GM18519 (cell line): ENCODE measurements around the gene TLE1.
"Not testable (repeated sequence)": the region's sequence is repeated elsewhere in the genome, so short reads cannot be mapped to it uniquely, and the experiment has no call there.

Source experiments
- ATAC-seq: cut with Tn5 transposase; IDR thresholded peaks from one replicate; pipeline ENCODE4 v1.9.1; 2021; ENCODE audit warnings: mild to moderate bottlenecking, moderate library complexity; ENCODE audit not compliant: unreplicated experiment, low FRiP score

Gene TLE1

DNA sequence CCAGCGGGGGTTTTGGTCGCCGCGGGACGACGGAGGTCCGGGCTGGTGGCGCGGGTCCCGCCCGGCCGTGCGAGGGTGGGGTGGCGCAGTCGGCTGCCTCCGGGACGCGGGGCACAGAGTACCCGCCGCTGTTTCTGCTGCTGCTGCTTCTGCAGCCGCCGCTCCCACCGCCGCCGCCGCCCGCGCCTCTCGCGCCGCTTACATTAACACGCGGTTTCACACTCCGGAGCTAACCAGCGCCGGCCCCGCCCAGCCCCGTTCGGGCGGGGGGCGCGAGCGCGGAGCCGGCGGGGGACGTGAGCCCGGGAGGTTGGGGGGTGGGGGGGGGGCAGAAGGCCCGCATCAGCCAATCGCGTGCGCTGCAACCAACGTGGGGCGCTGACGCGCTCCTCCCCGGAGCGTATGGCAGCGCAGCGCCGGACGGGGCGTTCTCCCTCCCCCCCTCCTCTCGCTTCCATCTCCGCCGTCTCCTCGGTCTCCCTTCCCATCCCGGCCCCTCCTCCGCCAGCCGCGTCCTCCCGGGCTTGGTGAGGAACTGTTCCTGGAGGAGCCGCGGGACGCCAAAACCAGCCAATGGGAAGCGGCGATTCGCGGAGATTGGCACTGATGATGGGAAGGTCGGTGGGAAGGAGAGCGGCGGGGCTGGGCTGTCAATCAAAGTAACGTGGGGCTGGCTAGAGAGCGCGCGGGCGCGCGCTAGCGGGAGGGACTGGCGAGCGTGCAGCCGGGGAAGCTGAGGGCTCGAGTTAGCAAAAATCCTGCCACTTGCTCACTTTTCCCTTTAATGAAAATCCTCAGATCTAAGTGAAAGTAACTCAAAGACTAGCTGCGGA lies at the start of gene TLE1:
Gene TLE1 (minus strand): TSS at position 205 of the 833 bp plus-strand sequence. CDS start 1,307 bp downstream, outside the sequence.
- ATAC-seq, result peak; percentile 59

DNA sequence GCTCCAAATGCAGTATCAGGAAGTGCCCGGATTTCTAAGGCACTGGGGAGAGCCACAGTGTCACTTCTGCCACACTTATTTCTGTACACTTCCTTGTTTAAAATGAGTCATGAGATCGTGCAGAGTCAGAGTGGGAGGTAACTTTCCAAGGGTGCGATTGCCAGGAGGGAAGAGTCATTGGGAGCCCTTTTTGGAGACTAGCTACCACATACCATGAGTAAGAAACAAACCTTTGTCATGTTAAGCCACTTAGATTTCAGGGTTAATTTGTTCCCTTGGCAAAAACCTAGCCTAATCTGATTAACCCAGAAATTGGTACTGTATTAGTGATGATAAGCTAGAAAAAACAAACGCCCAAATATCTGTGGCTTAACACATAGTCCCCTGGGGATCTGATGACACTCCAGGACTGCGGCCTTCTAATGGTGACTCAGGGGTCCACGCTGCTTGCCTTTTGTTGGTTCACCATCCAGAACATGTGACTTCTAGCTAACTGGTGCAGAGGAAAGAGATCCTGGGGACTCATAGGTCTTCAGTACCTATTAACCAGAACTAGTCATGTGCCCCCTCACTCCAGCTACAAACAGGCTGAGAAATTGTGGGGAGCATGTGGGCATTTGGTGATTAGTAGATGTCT lies 48.6 kb upstream of the TLE1 start:
- ATAC-seq, result peak; percentile 70

DNA sequence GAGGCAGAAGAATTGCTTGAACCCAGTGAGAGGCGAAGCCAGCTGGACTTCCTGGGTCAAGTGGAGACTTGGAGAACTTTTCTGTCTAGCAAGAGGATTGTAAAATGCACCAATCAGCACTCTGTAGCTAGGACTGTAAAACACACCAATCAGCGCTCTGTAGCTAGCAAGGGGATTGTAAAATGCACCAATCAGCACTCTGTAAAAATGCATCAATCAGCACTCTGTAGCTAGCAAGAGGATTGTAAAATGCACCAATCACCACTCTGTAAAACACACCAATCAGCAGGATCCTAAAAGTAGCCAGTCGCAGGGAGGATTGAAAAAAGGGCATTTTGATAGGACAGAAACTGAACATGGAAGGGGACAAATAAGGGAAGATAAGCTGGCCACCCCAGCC lies 41.2 kb upstream of the TLE1 start:
- not testable (repeated sequence) for ATAC-seq

DNA sequence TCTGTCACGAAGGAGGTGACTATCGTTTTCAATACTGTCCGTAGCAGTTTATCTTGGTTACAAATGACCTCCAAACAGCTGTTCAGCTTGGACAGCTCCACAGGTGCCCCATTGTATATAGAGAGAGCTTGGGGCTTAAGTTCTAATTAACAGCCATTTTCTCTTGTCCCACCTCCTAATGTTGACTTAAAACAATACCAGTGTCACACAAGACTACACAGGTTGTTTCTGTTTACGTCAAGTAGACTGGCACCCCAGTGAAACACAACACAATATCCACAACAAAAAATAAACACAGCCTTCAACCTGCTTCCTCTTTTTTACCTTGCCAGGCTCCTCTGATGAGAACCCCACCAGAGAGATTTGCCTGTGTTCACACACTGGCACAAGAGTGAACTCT lies 39.8 kb upstream of the TLE1 start:
- ATAC-seq, result peak; percentile 86

DNA sequence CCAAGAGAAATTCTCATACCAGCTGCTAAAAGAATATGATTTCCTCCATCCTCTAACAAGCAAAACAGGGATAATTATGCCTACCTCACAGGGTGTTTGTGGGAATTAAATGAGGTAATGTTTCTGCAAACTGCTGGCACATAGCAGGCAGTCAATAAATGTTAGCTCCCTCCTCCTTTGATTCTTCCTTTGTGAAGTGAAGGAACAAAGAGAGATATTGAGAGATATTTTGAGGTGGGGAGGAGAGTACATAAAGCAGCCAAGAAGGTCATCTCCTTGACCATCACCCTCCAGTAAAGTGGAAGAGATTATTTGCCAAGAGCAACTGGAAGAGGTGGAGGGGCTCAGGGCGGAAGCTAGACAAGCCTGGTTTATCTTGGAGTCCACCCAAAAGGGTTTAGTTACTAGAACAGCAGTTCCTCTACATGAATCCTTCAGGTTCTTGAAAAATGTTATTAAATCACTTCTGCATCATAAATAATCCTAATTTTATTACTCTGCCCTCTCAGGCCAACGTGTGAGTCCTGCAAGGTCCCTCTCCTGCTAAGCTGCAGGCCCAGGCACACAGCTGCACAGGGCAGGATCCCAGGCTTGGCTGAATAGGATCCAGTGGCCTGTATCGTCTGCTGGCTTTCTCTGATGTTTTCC lies 35.0 kb upstream of the TLE1 start:
- no peak for ATAC-seq

DNA sequence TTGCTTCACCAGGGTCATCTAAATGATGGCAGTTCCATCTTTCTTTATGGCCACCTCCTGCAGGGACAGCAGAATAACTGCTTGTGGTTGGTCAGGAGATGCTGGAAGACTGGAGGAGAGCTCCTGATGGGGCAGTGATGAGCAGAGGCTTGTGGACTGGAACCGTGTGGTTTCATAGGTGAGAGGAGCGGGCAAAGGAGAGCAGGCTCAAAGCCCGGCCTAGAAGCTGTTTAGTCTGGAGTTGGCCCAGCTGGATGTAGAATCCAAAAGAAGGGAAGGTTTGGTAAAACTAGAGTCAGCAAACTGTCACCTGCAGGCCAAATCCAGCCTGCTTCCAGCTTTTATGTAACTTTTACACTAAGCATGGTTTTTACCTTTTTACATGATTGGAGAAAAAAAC lies 32.9 kb upstream of the TLE1 start:
- ATAC-seq, result no peak

DNA sequence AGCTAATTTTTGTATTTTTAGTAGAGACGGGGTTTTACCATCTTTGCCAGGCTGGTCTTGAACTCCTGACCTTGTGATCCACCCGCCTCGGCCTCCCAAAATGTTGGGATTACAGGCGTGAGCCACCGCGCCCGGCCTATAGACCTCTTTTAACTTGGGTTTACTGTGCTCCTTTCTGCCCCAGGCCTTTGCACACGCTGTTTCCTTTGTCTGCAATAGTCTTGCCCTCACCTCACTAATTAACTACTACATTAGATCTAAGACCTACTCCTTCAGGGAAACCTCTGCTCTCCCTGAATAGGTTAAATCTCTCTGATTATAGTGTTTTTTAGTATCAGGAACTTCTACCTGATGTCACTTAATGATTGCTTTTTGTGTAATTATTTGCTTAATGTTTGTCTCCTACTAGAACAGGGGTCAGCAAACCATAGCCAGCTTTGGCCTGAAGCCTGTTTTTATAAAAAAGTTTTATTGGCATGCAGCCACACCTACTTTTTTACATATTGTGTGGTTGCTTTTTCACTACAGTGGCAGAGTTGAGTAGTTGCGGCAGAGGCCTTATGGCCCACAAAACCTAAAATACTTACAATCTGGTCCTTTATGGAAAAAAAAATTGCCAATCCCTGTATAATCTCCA lies 31.2 kb upstream of the TLE1 start:
- no peak for ATAC-seq

DNA sequence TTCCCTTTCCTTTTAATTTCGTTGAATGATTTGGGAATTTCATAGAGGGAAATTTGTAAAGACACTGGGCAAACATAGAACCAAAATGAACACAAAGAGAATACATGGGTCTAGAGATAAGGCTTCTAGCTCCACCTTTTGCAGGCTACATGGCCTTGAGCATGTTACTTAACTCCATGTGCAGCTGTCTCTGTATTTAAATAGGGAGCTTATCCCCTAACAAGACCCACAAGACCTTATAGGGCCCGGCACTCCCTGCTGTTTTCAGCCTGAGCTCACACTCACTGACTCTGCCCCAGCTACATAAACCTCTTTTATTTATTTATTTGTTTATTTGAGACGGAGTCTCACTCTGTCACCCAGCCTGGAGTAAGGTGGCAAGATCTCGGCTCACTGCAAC lies 30.6 kb upstream of the TLE1 start:
- ATAC-seq, result no peak

DNA sequence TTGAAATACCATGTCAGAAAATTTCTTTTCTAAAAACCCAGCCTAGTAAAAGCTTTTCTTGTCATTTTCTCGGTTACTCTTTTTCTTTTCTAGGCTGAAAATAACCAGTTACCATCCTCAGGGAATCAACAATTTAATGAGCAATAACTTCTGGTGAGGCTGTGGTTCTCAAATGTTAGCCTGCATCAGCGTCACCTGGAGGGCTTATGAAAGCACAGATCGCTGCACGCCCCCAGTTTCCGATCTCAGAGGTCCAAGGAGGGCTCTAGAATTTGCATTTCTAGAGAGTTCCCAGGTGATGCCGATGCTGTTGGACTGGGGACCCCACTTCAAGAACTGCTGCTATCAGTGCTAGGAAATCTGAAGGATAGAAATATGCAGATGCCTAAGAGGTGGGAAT lies 28.9 kb upstream of the TLE1 start:
- ATAC-seq, result no peak

DNA sequence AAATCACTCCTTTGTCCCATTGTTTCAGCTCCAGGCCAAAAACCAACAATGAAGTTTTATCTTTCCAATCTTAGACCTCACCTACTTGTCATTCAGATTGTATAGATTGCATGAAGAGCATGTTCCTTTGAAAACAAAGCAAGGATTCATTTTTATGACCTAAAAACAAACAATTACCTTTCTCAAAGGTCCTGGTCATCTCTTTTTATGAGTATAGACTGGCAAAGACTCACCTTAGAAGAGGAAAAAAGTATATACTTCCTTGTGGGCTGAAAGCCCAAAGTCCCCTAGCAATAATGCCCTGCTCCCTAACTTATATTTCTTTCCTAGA lies 28.4 kb upstream of the TLE1 start:
- ATAC-seq, result no peak

DNA sequence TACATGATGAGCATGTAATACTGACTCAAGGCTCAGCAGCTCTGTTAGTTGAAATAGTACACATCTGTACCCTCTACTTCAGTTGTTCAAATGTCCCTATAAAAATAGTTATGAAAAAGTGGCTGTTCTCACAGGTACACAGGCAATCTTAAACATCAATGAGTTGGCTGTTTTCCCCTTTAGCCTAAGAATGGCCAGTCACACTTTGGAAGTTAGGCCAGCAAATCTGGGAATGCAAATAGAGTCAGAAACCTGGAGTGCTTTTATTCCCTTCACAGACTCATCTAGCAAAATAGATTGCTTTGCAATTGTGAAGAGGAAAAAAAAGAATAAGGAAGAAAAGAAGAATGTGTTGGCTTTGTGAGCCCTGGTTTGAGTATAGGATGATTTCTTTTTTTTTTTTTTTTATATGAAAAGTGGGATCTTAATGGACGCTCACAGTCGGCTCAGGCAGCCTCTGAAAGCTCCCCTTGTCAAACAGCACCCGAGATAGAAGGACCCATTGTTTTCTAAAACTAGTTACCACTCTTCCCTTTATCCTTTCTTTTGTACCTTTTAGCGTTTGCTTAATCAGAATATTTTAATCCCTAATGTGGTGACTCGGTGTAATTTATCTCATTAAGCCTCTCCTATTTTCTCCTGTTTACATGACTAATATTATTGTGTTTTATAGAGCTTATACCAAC lies 27.9 kb upstream of the TLE1 start:
- no peak for ATAC-seq

DNA sequence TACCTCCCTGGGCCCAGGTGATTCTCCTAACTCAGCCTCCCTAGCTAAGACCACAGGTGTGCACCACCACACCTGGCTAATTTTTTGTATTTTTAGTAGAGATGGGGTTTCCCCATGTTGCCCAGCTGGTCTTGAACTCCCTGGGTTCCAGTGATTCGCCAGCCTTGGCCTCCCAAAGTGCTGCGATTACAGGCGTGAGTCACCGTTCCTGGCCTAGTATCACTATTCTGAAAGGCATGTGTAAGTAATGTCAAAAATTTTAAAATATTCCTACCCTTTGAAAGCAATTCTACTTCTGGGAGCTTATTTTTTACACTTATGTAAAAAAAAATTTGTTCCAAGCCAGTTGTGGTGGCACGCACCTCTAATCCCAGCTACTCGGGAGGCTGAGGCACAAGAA lies 27.1 kb upstream of the TLE1 start:
- ATAC-seq, result no peak

DNA sequence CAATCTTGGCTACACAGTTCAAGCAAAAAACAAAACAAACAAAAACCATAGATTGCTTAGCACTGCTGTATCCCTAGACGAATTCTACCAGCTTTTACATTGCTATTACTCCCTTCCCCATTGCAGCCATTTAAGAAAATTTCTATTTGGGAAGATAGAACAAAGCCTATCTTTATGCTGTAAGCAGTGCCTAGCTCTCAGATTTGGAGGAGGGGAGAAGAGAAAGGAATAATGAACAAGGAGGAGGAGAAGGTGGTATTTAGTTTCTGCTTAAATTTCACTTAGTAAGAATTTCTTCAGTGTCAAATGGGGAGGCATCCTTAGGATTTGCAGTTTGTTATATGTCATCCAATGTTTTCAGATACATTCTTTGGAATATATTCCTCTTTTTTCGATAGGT lies 16.2 kb upstream of the TLE1 start:
- ATAC-seq, result no peak

DNA sequence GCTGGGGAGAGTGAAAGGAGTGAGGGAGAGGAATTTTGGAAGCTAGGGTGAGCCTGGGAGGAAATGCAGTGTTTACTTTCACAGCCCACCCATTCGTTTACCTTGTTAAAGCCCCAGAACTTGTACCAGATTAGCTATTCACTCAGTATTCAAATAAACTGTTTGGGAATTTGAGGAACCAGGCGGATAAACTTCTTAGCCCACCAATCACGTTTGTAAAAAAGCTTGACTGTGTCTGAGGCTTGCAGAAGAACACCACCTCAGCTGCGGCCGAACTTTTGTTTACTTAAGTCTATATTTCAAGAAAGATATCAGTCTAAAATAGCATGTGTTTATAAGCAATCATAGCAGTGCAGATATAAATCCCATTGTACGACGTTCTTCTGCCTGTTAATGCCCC lies 5.2 kb upstream of the TLE1 start:
- no peak for ATAC-seq

DNA sequence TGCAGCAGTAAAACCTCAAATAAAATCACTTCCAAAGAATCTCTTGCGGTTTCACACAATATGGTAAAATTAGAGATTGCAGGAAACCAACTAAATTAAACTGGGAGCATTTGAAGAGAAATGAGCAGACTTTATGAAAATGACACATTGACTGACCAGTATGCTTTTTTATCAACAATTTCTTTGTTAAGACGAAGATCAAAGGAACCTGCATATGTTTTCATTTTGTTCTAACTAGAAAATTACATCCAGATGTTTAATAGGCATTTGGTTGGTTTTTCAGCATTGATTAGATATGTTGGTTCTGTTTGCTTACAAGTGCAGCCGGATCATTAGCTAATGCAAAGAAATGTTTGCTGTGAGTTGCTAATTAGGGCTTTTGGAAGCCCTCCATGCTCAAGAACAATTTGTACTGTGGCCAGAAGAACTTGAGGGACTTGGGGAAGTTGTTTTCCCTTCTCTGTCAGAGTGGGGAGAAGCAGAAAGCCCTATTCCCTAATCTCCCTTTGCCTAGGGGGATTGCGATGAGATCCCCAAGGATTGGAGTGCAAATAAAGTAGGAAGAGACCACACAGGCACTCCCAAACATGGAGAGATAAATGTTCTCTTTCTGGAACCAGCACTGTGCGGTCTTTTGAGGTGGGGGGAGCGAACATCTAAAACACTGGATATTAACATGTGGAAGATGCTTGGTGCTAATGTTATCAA lies 4.5 kb upstream of the TLE1 start:
- no peak for ATAC-seq

DNA sequence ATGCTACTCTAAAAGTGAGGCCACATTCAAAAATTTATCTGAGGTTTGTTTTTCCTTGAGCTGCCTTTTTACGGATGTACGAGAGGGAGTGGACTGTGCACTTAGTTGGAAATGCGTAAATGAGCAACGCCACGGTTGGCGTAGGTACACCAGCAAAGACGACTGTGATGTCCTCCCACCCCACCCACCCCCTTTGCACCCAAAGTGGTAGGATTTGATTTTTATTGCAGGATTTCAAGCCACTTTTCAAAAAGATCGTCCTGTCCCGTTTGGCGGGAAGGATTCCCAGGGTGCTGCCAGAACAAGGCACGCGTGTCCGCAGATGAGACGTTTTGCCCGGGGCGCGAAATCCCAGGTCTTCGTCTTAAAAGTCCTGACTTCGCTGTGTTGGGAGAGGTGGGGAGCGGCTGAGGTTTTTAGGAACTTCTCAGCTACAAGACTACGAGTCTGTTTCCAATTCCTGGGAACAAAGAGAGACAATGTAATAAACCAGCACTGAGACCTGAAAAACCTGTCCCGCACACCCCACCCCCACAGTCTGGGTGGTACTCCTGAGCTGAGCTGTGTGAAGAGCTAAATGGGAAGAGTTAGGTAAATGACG lies 1.0 kb upstream of the TLE1 start:
- no peak for ATAC-seq

DNA sequence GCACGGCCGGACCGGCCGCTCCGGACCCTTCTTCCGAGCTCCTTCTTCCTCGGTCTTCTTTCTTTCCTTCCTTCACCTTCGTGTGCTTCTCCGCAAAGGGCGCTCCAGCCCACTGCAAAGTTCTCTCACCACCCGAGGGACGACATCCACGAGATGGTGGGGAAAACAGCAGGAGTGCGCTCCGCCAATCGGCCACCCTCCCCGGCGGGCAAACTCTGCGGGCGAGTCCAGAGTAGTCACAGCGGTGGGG lies 329 bp downstream of the TLE1 start:
- ATAC-seq, result peak; percentile 11

DNA sequence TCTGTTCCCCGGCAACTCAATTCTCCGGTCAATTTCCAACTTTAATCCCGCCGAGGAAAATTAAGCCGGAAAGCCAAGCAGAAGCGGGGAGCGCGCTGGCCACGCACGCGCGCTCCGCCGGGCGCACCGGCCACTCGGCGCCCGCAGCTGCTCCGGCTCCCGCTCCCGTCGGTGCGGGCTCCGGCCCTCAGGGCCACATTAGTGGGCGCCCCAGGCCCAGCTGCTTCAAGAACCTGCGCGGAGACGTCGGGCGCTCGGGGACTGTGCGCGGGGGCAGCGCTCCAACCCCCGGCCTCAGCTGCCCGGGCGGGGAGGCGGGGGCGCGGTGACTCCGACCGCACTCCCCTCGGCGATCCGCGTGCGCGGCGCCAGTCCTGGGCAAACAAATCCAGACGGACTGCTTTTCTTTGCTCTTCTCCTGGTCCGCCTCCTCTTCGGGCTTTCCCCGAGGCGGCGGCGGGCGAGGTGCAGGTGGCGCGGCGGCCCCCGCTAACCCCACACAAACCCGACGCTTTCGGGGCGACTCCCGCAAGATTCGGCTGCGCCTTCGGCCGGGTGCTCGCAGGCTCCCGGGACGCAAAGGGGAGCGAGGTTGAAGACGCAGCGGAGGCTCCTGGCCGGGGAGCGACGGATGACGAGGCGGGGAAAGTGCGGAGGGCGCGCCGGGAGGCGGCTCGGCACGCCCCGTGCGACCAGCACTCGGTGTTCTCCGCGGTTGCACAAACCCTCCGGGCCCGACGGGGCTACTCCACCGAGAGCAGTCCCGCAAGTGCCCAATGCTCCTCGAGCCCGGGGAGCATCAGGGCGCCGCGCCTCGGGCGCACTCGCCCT lies 870 bp downstream of the TLE1 start:
- peak; percentile 11 for ATAC-seq
